ENCODE measurements around the gene KIF14. TPM values are rescaled to one million over a fixed set of nuclear protein-coding genes. Genes with fewer than 3 reads are reported as not detected.

The KIF14 gene
- total and polyA plus RNA-seq, 2 donors (not counting 1 experiment from before 2014, with no cell fraction given), result 2.2 to 4.0 TPM

GRCh38 chr1:200505257-200505656 is 115.3 kb downstream of the KIF14 start:
- H3K27me3 ChIP-seq (ENCODE audit: control insufficient read depth, insufficient read depth, low read length), result no peaks in the 10 kb centered on the region
- H3K9ac ChIP-seq (ENCODE audit: insufficient read depth, low read length), result no peak overlapping the region
- H3K4me2 ChIP-seq (ENCODE audit: extremely low read depth, insufficient read depth, low read length), result no peak overlapping the region
- TF ChIP-seq EZH2 (IDR thresholded peaks at IDR 0.05; ENCODE audit: low read length, missing control alignments) (no peak), CTCF (conservative IDR thresholded peaks at IDR 0.05 in 1 of 2, IDR thresholded peaks at IDR 0.05 in 1 of 2; ENCODE audit: low read depth in 1 of 2, low read length in 2 of 2) (no peak)
- no peaks in the 10 kb centered on the region for H3K36me3 ChIP-seq (ENCODE audit: control insufficient read depth, insufficient read depth, low read length)
- no peak overlapping the region for H3K27ac ChIP-seq (ENCODE audit: insufficient read depth, low read length)
- H4K20me1 ChIP-seq (ENCODE audit: control insufficient read depth, extremely low read depth, insufficient read depth, low read length), result no peaks in the 10 kb centered on the region
- H3K4me1 ChIP-seq (ENCODE audit: control insufficient read depth, extremely low read depth, insufficient read depth, low read length), result no peaks in the 10 kb centered on the region
- H2AFZ ChIP-seq (ENCODE audit: low read length), result no peak overlapping the region
- no peak for DNase-seq (ENCODE audit: low read depth in 2 of 2)
- no peaks in the 10 kb centered on the region for H3K79me2 ChIP-seq (ENCODE audit: control insufficient read depth, insufficient read depth, low read length)
- no peak overlapping the region for H3K4me3 ChIP-seq (replicated peaks in 1 of 4; ENCODE audit: control extremely low read depth in 1 of 4, insufficient read depth in 1 of 4, low read depth in 3 of 4, low read length in 4 of 4)
- H3K9me3 ChIP-seq (ENCODE audit: control insufficient read depth, insufficient read depth, low read depth, low read length), result no peaks in the 10 kb centered on the region

Other genes with a start within 250 kb of the KIF14 start
- 32.9 and 39.0 TPM in 2 replicates for gene ZNF281, start 210.7 kb downstream of the KIF14 start, total RNA-seq
- gene ZNF281, start 210.7 kb downstream of the KIF14 start, polyA plus RNA-seq, result 11.1 and 14.0 TPM in 2 replicates
- 16.2 and 18.7 TPM in 2 replicates for gene DDX59, start 49.2 kb upstream of the KIF14 start, total RNA-seq
- 13.0 and 14.0 TPM in 2 replicates for gene DDX59, start 49.2 kb upstream of the KIF14 start, polyA plus RNA-seq
- gene CAMSAP2, start 118.1 kb upstream of the KIF14 start, total RNA-seq, result 21.8 and 32.5 TPM in 2 replicates
- 19.3 and 22.3 TPM in 2 replicates for gene CAMSAP2, start 118.1 kb upstream of the KIF14 start, polyA plus RNA-seq